SU-DHL-6 (cell line): Measurements from ENCODE around the gene TRIP13.

ENCODE experiments used
- H2AFZ ChIP-seq: fragments of 200-600 bp; sonication (generic); 2 replicates; pipeline ENCODE4 v1.6.1; 2014; ENCODE audit warnings: low read depth, mild to moderate bottlenecking, moderate library complexity, mixed read lengths, antibody characterized with exemption, low read length; ENCODE audit not compliant: severe bottlenecking
- H3F3A ChIP-seq: fragments of 200-600 bp; shearing (Covaris generic); 2 replicates; pipeline ENCODE4 v1.6.0; 2016; ENCODE audit warnings: antibody characterized with exemption, mild to moderate bottlenecking; ENCODE audit not compliant: insufficient read depth
- H3K27ac ChIP-seq: fragments of 200-600 bp; sonication (generic); 2 replicates; pipeline ENCODE4 v1.5.1; 2016; ENCODE audit warnings: low read depth, mild to moderate bottlenecking, low read length, moderate library complexity, mixed read lengths
- H3K27me3 ChIP-seq: fragments of 200-600 bp; sonication (generic), shearing (Covaris generic); 2 replicates; pipeline ENCODE4 v1.6.0; 2014; ENCODE audit warnings: mild to moderate bottlenecking, low read length
- H3K36me3 ChIP-seq: fragments of 200-600 bp; sonication (generic); 2 replicates; pipeline ENCODE4 v1.6.1; 2014; ENCODE audit warnings: mild to moderate bottlenecking, low read length, mixed read lengths
- H3K4me2 ChIP-seq: fragments of 300-600, 200-600 bp; shearing (Covaris generic), sonication (generic); 2 replicates; pipeline ENCODE4 v1.6.0; 2014; ENCODE audit warnings: low read length, low read depth, mild to moderate bottlenecking; ENCODE audit not compliant: poor library complexity, severe bottlenecking
- H3K4me3 ChIP-seq: fragments of 200-600 bp; sonication (generic); 2 replicates; pipeline ENCODE4 v1.5.1; 2014; ENCODE audit warnings: antibody characterized with exemption, low read length, mild to moderate bottlenecking, mixed read lengths; ENCODE audit not compliant: insufficient read depth, poor library complexity, severe bottlenecking
- H3K79me2 ChIP-seq: fragments of 200-600 bp; sonication (generic); 2 replicates; pipeline ENCODE4 v1.6.1; 2014; ENCODE audit warnings: mild to moderate bottlenecking, low read length, moderate library complexity; ENCODE audit not compliant: insufficient read depth
- H3K9ac ChIP-seq: fragments of 200-600 bp; sonication (generic); 2 replicates; pipeline ENCODE4 v1.7.0; 2014; ENCODE audit warnings: mild to moderate bottlenecking, low read length
- H3K9me2 ChIP-seq: fragments of 200-600 bp; sonication (generic); replicated peaks from 2 replicates; pipeline ENCODE4 v1.6.1; 2014; ENCODE audit warnings: low read length; ENCODE audit not compliant: insufficient read depth
- H3K9me3 ChIP-seq: fragments of 200-600 bp; sonication (generic); 2 replicates; pipeline ENCODE4 v1.6.1; 2014; ENCODE audit warnings: low read length, mixed read lengths; ENCODE audit not compliant: insufficient read depth
- H4K20me1 ChIP-seq: fragments of 200-600 bp; sonication (generic); 2 replicates; pipeline ENCODE4 v1.6.1; 2014; ENCODE audit warnings: low read depth, mild to moderate bottlenecking, antibody characterized with exemption, low read length, moderate library complexity, mixed read lengths
- CTCF ChIP-seq: fragments of 200-600 bp; sonication (generic); IDR thresholded peaks from one replicate; pipeline ENCODE4 v1.5.1; 2017; ENCODE audit warnings: antibody characterized with exemption, mild to moderate bottlenecking, low read length, moderate library complexity; ENCODE audit not compliant: insufficient read depth, poor library complexity, severe bottlenecking
- EZH2phosphoT487 ChIP-seq: fragments of 200-600 bp; sonication (generic), shearing (Covaris generic); conservative IDR thresholded peaks from 2 replicates; pipeline ENCODE4 v1.6.1; 2018; ENCODE audit warnings: mild to moderate bottlenecking, antibody characterized with exemption, low read length, moderate library complexity, mixed read lengths

TRIP13 gene

GRCh38 chr5:907366-907910 lies 14.8 kb downstream of the TRIP13 start:
- Histone ChIP-seq H3K9me3 (no peaks in the 10 kb centered on the region), H4K20me1 (no peaks in the 10 kb centered on the region), H3K9ac (no peak overlapping the region), H3K79me2 (no peaks in the 10 kb centered on the region), H3K4me3 (no peak overlapping the region), H3K36me3 (0 out of 2 replicates have a peak, but pooled peaks cover 11% of the 10 kb centered on the region), H3K4me2 (no peak overlapping the region), H3K9me2 (no peaks in the 10 kb centered on the region), H3K27ac (no peak overlapping the region), H3K27me3 (no peaks in the 10 kb centered on the region), H2AFZ (no peak overlapping the region), H3F3A (no peaks in the 10 kb centered on the region)
- TF ChIP-seq CTCF, result no peak
- no peak for TF ChIP-seq EZH2phosphoT487

GRCh38 chr5:908172-908571 lies 15.5 kb downstream of the TRIP13 start:
- H3K27me3 ChIP-seq, result no peaks in the 10 kb centered on the region
- no peaks in the 10 kb centered on the region for H4K20me1 ChIP-seq
- H3K9ac ChIP-seq, result no peak overlapping the region
- H3K9me3 ChIP-seq, result no peaks in the 10 kb centered on the region
- H3K9me2 ChIP-seq, result no peaks in the 10 kb centered on the region
- H2AFZ ChIP-seq, result no peak overlapping the region
- 0 out of 2 replicates have a peak, but pooled peaks cover 11% of the 10 kb centered on the region for H3K36me3 ChIP-seq
- H3K4me3 ChIP-seq, result no peak overlapping the region
- no peak overlapping the region for H3K4me2 ChIP-seq
- no peaks in the 10 kb centered on the region for H3F3A ChIP-seq
- no peaks in the 10 kb centered on the region for H3K79me2 ChIP-seq
- H3K27ac ChIP-seq, result no peak overlapping the region
- TF ChIP-seq EZH2phosphoT487 (no peak), CTCF (no peak)

GRCh38 chr5:909086-909485 lies 16.4 kb downstream of the TRIP13 start:
- 0 out of 2 replicates have a peak, but pooled peaks cover 11% of the 10 kb centered on the region for H3K36me3 ChIP-seq
- no peaks in the 10 kb centered on the region for H4K20me1 ChIP-seq
- no peaks in the 10 kb centered on the region for H3F3A ChIP-seq
- H2AFZ ChIP-seq, result no peak overlapping the region
- no peaks in the 10 kb centered on the region for H3K9me3 ChIP-seq
- H3K9ac ChIP-seq, result no peak overlapping the region
- no peaks in the 10 kb centered on the region for H3K79me2 ChIP-seq
- H3K9me2 ChIP-seq, result no peaks in the 10 kb centered on the region
- H3K4me2 ChIP-seq, result no peak overlapping the region
- no peaks in the 10 kb centered on the region for H3K27me3 ChIP-seq
- H3K27ac ChIP-seq, result no peak overlapping the region
- H3K4me3 ChIP-seq, result no peak overlapping the region
- TF ChIP-seq CTCF (no peak), EZH2phosphoT487 (no peak)
